Panc1 (cell line): ENCODE measurements around the gene GRPR.

Experiments used
- CTCF ChIP-seq: fragments of 450-650 bp; IDR thresholded peaks from 2 replicates; pipeline ENCODE4 v1.5.1; 2017; ENCODE audit warnings: mild to moderate bottlenecking
- TCF7L2 ChIP-seq: IDR thresholded peaks from 2 replicates; pipeline ENCODE4 v1.6.1; 2011; ENCODE audit warnings: mild to moderate bottlenecking, low read depth, low read length, inconsistent platforms

GRCh38 chrX:16177260-16177659 is 53.9 kb downstream of the GRPR start:
- TF ChIP-seq TCF7L2 (no peak), CTCF (no peak)
